ENCODE data around the gene ACBD4. TPM values are rescaled to one million over a fixed set of nuclear protein-coding genes. Genes with fewer than 3 reads are reported as not detected.

ACBD4 gene
- total RNA-seq, 4 donors from 2014 or later: 6.2 to 37.7 (median 10.9) TPM

DNA sequence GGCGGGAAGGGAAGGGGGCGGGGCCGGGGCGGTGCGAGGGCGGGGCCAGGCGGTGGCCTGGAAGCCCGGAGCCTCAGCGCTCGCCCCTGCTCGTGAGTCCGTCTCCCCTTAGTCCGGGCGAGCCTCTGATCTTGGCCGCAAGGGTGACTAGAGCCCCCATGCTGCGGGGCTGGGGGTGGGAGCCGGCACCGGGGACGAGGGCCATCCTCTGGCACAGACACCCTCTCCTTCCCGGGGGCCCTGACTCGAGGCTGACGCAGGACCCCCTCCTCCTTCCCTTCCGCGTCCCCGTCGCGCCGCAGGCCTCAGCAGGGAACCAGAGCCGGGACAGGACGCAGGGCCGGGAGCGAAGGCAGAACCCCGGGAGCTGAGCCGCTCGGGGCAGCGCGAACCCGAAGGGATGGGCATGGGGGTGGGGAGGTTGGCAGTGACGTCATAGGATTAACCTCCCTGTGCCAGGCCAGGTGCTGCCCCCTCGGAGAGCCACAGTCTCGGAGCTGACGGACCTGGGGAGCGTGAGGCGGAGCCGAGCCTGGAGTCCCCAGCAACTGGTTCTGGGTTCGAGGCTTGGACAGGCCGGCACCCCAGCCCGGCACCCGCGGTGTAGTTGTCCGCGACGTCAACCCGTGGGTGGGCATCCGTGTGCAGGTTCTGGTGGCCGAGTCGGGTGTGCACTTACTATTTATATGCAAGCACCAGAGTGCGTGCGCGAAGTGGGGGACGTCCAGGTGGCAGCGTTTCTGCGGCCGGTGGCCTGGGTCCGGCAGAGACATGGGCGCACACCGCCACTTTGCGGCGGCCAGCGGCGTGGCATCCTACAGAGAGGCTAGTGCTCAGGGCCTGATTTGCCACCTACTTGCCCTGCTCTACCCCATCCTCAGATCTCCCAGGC lies 2.7 kb upstream of the ACBD4 start:
- H3K4me3 ChIP-seq: peak overlapping the region; percentile 96
- H3K27me3 ChIP-seq: no peaks in the 10 kb centered on the region
- H3K27ac ChIP-seq: peak overlapping the region; percentile 92
- no peaks in the 10 kb centered on the region for H3K36me3 ChIP-seq
- DNase-seq (ENCODE audit: low spot score in 2 of 2): peak; percentile 91 to 93
- WGBS: 2% methylated on average over 11 of the region's 71 CpGs
- TF ChIP-seq POLR2AphosphoS5 (IDR thresholded peaks at IDR 0.05): peak in 2 of 3 donors; percentile 25 to 28
- no peak for TF ChIP-seq EP300 (IDR thresholded peaks at IDR 0.05)
- peak in 1 of 2 donors; percentile 24 for TF ChIP-seq POLR2A (IDR thresholded peaks at IDR 0.05)
- TF ChIP-seq, protein P1, sequence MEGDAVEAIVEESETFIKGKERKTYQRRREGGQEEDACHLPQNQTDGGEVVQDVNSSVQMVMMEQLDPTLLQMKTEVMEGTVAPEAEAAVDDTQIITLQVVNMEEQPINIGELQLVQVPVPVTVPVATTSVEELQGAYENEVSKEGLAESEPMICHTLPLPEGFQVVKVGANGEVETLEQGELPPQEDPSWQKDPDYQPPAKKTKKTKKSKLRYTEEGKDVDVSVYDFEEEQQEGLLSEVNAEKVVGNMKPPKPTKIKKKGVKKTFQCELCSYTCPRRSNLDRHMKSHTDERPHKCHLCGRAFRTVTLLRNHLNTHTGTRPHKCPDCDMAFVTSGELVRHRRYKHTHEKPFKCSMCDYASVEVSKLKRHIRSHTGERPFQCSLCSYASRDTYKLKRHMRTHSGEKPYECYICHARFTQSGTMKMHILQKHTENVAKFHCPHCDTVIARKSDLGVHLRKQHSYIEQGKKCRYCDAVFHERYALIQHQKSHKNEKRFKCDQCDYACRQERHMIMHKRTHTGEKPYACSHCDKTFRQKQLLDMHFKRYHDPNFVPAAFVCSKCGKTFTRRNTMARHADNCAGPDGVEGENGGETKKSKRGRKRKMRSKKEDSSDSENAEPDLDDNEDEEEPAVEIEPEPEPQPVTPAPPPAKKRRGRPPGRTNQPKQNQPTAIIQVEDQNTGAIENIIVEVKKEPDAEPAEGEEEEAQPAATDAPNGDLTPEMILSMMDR (IDR thresholded peaks at IDR 0.05): peak; percentile 75 to 85
- H3K4me1 ChIP-seq: peaks cover 62% of the 10 kb centered on the region
- H3K9me3 ChIP-seq: no peaks in the 10 kb centered on the region

DNA sequence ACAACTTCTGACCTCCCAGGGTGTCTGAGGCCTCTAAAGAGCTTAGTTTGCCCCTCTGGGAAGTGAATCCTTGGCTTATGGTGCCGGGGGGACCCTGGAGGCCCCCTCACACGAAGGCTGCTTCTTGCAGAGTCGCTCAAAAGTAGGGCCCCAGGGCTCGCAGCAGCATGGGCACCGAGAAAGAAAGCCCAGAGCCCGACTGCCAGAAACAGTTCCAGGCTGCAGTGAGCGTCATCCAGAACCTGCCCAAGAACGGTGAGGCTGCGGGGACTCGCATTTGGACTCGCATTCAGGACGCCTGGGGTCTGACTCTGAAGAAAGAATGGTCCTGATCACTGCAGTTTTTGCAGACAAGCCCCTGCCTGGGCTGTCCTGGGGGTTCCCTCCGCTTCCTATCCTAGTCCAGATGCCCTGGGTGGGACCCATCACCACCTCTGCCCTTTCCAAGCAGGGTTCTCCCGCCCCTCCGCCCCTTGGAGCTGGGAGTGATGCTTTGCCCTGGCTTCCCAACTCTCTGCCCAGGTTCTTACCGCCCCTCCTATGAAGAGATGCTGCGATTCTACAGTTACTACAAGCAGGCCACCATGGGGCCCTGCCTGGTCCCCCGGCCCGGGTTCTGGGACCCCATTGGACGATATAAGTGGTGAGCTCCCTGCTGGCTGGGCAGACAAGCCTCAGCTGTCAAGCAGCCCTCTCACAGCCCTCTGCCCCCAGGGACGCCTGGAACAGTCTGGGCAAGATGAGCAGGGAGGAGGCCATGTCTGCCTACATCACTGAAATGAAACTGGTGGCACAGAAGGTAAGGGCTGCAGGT lies 698 bp downstream of the ACBD4 start:
- no peak for TF ChIP-seq EP300 (IDR thresholded peaks at IDR 0.05)
- TF ChIP-seq, protein P1 (IDR thresholded peaks at IDR 0.05): no peak
- TF ChIP-seq POLR2AphosphoS5 (IDR thresholded peaks at IDR 0.05): no peak
- no peak for TF ChIP-seq POLR2A (IDR thresholded peaks at IDR 0.05)
- Histone ChIP-seq H3K4me1 (peaks cover 28% of the 10 kb centered on the region), H3K27me3 (no peaks in the 10 kb centered on the region), H3K27ac (peak overlapping the region; percentile 79), H3K36me3 (no peaks in the 10 kb centered on the region), H3K9me3 (no peaks in the 10 kb centered on the region), H3K4me3 (peak overlapping the region; percentile 86)
- WGBS: 38% methylated on average over 21 of the region's 21 CpGs
- peak in 1 of 2 donors; percentile 80 for DNase-seq (ENCODE audit: low spot score in 2 of 2)

DNA sequence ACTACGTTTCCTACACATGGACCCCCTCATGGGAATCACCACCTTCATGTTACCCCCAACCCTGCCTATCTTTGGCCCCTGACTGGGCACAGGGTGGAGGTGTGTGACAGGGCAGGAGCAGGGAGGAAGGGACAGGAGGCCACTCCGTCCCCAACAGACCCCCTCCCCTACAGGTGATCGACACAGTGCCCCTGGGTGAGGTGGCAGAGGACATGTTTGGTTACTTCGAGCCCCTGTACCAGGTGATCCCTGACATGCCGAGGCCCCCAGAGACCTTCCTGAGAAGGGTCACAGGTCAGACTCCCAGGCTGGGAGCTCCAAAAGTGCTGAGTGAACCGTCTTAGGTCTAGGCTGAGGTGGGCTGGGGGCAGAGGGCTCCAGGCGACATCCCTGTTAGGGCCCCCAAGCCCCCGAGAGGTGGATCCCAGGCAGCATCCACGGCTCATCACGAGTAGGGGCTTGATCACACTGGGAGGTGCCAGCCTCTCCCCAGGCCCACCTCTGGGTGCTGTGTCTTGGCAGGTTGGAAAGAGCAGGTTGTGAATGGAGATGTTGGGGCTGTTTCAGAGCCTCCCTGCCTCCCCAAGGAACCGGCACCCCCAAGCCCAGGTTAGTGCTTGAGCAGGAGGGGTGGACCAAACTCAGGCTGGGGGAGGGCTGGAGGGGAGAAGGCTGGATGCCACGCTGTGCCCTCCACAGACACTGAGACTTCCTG lies 1.5 kb downstream of the ACBD4 start:
- no peak overlapping the region for H3K27ac ChIP-seq
- no peaks in the 10 kb centered on the region for H3K27me3 ChIP-seq
- H3K4me3 ChIP-seq: no peak overlapping the region
- WGBS: 65% methylated on average over 3 of the region's 12 CpGs
- no peaks in the 10 kb centered on the region for H3K36me3 ChIP-seq
- peaks cover 20% of the 10 kb centered on the region for H3K4me1 ChIP-seq
- TF ChIP-seq, protein P1 (IDR thresholded peaks at IDR 0.05): no peak
- TF ChIP-seq POLR2A (IDR thresholded peaks at IDR 0.05): no peak
- TF ChIP-seq EP300 (IDR thresholded peaks at IDR 0.05): no peak
- TF ChIP-seq POLR2AphosphoS5 (IDR thresholded peaks at IDR 0.05): no peak
- H3K9me3 ChIP-seq: no peaks in the 10 kb centered on the region
- no peak for DNase-seq (ENCODE audit: low spot score in 2 of 2)

DNA sequence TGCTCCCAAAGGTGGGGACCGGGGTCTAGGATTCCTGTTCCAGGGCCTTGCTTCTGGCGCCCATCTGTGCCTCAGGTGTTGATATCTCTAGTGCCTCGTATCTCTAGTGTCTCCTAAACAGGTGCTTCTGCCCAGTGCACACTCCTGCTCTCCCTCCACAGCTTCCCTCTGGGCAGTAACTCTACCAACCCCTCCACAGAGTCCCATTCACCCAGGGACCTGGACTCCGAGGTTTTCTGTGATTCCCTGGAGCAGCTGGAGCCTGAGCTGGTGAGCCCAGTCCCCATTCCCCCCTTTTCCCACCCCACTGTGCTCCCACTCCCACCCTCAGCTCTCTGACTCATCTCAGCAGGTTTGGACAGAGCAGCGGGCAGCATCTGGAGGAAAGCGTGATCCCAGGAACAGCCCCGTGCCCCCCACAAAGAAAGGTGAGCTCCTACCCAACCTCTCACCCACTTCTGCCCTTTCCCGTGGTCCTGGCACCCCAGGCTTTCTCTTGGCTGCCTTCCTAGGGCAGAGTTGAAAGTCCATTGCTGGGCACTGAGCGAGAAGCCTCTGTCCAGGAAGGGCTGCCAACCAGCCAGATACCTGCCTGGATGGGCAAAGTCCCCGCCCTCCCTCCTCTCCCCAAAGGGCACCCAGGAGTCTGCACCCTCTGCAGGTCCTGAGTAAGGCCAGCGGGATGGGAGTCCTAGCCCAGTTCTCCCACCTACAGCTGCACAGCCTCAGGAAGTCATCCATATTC lies 2.2 kb downstream of the ACBD4 start:
- DNase-seq (ENCODE audit: low spot score in 2 of 2): no peak
- TF ChIP-seq POLR2AphosphoS5 (IDR thresholded peaks at IDR 0.05) (no peak), POLR2A (IDR thresholded peaks at IDR 0.05) (no peak), EP300 (IDR thresholded peaks at IDR 0.05) (no peak)
- TF ChIP-seq, protein P1 (IDR thresholded peaks at IDR 0.05): no peak
- WGBS: 83% methylated on average over 11 of the region's 11 CpGs

More for the DNA sequence above, 2.2 kb downstream of the ACBD4 start:
- Histone ChIP-seq H3K27ac (no peak overlapping the region), H3K36me3 (no peaks in the 10 kb centered on the region), H3K4me1 (peaks cover 18% of the 10 kb centered on the region), H3K4me3 (no peak overlapping the region), H3K27me3 (no peaks in the 10 kb centered on the region), H3K9me3 (no peaks in the 10 kb centered on the region)

Measured in suprapubic skin (tissue), 4 donors.